NK-92 (cell line): ENCODE data around the gene MGAT3.
"Not testable (repeated sequence)": the region's sequence is repeated elsewhere in the genome, so short reads cannot be mapped to it uniquely, and the experiment has no call there.

Experiments
- DNase-seq: peaks from one replicate; lab custom pipeline; 2025; ENCODE audit not compliant: unreplicated experiment; lab: John Stamatoyannopoulos, UW

Gene MGAT3

DNA sequence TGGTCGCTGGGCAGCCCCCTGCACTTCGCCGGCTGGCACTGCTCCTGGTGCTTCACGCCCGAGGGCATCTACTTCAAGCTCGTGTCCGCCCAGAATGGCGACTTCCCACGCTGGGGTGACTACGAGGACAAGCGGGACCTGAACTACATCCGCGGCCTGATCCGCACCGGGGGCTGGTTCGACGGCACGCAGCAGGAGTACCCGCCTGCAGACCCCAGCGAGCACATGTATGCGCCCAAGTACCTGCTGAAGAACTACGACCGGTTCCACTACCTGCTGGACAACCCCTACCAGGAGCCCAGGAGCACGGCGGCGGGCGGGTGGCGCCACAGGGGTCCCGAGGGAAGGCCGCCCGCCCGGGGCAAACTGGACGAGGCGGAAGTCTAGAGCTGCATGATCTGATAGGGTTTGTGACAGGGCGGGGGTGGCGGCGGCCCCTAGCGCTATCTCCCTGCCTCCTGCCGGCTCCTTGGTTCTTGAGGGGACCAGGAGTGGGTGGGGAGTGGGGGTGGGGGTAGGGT, 31.8 kb downstream of the MGAT3 start:
- no peak for DNase-seq

DNA sequence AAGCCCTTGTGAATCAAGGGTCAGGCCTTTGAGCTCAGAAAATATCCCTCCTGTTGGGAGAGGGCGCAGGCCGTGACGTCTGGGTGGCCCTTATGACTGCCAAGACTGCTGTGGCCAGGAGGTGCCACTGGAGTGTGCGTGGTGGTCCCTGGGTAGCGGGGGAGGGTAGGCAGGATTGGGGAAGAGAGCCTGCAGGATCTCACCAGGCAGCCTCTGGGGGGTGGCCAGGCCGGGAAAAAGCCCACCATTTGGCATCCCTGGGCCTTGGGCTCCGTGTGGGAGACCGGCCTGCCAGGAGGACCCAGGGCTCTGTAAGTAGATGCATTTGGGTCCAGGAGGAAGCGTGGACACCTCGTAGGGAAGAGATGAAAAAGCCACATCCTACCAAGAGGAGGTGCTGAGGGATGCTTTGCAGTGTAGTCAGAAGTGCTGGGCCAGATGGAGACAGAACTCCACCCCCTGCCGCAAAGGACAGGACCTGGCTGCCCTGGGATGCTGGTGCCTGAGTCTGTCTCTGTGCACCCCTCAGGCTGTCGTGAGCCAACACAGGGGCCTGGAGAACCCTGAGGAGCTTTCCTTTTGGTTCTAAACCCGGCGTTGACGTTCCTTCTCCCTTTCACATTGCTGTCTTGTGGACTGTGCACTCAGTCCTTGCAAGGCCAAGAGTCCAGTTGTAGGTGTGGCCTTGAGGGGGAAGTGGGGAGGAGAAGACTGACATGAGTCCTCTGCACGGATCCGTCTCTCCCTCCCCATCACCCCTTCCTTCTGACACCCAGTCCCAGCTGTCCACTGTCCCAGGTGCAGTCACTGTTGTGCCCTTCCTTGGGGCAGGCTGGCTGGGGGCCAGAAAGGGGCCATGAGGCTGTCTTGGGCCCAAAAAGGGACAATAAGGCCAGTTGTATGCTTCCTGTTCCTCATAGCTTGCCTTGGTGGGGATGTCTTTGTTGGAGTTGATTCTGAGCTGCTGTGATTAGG, 32.6 kb downstream of the MGAT3 start:
- no peak for DNase-seq

DNA sequence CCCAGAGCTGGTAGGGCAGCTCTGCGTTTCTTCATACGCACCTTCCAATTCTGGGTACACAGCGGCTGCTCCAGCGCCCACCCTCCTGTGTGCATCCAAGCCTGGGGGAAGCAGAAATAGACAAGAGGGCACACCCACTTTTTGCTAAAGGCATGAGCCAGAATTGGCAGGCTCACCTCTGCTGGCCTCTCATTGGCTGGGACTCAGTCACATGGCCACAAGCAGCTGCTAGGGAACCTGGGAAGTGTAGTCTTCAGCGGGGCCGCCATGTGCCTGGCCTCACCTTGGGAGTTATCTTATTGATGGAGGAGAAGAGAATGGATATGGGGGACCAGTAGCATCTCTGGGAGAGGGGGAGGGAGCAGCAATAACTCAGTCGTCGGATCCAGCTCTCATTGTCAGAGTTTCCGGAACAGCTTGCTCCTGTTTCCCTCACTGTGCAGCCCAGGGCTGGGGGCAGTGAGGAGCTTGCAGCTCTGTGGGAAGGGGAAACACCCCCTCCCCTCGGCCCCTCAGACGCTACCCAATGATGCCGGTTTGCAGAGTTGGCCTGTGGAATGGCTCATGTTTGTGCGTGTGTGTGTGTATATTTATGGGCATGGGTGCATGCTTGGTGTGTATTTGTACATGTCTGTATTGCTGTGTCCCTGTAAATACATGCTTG, 33.5 kb downstream of the MGAT3 start:
- DNase-seq = no peak

DNA sequence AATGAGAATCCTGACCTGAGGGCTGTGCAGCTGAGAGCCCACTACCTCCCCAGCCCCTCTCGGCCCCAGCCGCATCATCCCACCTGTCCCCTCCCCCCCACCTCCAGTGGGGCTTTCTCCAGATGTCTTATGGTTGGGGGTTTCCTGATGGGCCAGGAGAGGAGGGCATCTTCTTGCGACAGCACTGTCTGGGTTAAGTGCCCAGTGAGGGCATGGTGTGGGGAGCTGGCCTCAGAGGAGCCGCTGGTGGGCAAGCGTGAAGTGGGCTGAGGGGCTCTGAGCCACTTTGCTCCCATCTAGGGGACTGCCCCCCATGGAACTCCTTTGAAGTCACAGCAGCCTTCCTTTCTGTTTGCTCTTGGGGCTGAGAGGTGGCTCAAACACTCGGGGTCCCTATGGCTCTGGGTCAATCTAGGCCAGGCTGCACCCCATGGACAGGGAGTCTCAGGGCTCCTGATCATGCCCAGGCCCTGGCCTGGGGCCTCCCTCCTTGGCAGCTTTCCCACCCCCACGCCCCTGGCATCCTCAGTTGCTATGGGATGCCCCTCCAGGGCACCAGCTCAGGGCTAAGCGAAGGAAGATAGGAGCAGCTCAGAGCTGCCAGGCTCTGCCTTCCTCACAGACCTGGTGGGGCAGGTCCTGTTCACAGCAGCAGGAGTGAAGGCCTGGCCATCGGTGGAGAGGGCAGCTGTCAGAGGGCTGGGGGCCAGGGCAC, 34.3 kb downstream of the MGAT3 start:
- DNase-seq = no peak

DNA sequence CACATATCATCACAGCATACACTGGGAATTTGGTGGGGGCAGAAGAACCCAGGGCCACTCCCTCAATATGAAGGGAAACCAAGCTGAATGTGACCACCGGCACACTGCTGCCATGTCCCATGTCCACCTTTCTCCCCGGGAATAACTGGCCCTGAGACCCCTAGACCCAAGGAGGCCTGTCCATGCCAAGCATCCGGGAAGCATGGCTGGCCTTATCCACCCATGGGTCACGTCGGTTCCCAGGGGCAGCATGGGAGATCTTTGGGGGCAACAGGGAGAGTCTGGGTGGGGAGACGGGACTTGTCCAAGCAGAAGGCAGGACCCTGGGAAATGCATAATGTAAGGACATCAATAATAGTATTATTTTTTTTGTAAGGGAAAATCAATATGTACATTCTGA, 34.9 kb downstream of the MGAT3 start:
- no peak for DNase-seq

DNA sequence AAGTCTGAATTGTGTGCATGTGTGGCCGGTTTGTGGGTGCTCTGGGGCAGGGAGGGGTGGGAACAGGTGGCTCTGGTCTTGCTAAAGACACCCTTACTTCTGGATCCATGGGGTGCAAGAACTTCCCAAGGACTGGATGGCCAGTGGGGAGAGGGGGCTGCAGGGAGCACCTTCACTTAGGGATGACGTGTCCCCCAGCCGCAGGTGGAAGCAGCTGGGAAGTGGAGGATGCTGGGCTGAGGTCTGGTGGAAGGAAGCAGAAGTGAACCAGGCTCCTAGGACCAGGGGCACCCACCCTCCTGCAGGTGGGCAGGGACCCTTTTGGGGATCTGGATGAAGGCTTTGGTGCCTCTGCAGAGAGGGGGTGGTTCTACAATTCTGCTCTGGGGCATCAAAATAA, 35.4 kb downstream of the MGAT3 start:
- DNase-seq = no peak

DNA sequence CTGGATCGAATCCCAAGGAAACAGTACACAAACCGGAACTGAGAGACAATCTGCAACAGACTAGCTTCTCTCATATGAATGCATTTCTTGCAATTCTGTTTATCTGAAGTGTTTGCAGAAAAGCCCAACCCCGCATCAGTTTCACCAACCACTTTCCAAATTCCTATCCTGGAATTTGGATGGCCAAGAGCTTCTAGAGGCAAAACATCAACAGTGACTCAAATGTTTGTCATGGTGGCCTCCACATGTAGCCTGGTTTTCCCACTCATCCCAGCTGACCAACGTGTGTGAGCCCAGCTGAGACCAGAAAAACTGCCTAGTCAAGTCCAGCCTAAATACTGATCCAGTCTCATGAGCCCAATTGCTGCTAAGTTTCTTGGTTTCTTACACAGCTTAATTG, 36.9 kb downstream of the MGAT3 start:
- no peak for DNase-seq

DNA sequence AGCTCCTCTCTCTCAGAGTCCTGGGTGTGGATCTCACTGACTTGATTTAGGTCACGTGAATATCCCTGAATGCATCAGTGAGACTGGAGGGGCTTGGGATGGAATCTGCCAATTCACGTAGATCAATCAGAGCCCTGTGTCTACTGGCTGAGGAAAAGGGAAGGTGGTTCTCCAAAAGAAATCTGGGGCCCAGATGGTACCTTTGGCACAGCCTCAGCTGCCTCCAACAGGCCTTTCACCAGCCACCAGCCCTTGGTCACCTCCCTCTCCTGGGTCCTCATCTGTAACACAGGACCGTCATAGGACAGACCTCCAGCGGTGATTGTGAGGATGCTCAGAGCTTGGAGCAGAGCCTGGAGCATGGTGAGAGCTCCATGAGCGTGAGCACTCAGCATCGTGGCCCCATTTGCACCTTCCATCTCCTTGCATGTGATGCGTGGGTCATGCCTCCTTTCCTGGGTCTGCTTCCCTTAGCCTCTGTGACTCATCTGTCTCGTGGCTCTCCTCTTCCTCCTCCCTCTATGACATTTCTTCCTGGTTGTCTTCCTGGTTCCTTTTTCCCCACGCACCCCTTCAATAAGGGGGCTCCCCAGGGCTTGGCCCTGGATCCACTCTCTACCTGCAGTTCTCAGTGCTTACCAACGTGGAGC, 37.8 kb downstream of the MGAT3 start:
- no peak for DNase-seq

DNA sequence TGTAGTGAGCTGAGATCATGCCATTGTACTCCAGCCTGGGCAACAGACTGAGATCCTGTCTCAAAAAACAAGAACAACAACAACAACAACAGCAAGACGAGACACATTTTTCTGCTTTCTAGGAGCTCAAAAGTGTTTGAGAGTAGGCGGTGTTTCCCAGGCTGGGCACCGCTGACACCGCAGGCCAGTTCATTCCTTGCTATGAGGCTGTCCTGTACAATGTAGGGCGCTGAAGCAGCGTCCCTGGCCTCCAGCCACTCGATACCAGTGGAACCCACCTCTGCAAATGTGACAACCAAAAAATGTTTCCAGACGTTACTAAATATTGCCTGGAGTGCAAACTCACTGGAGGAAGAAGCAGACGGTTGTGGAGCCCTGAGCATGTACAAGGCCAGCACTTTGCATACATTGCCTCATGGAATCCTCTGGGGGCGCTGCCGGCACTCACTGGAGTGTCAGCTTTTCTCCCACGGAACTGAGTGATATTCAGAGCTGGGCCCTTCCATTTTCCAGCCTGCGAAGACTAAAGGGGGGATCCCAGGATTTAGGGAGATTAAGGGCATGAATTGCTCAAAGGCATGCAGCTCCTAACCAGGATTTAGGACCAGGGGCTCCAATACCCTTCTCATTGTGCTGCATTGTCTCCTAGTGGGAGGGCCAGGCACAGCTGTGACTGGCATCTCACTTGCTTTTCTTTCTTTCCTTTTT, 39.5 kb downstream of the MGAT3 start:
- DNase-seq = no peak

DNA sequence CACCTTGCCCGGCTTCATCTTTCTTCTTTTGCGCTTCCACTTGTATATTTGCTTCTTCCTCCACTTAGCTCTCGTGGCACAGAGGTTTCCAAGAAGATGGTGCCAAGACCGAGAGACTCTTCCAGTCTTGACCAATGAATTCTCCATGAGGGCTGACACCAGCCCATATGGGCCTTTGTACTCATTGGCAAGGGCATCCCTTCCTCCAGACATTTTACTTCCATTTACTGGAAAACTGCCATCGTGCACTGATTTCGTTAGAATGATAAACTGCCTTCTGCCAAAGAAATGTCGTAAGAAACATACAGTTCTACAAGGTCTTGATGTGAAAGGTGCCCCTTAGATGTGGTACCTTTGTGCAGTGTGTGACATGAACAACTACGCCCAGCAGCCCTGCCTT, 40.6 kb downstream of the MGAT3 start:
- no peak for DNase-seq

DNA sequence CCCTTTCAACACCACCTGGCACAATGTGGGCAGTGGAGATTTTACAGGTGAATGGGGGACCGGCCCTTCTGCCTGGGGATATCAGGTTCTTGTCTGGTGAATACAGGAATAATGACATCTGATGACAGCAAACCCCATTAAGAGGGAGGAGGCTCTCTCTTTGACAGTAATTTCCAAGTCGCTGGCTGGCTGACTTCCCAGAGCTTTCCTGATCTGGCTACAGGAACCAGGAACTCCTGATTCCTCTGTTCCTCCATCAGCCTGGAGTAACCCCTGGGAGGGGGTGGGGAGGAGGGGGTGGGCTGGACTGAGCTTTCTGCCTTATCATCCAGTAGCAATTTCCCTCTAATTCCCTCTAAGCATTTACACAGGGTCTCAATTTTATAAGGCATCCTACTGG, 41.6 kb downstream of the MGAT3 start:
- DNase-seq = no peak

DNA sequence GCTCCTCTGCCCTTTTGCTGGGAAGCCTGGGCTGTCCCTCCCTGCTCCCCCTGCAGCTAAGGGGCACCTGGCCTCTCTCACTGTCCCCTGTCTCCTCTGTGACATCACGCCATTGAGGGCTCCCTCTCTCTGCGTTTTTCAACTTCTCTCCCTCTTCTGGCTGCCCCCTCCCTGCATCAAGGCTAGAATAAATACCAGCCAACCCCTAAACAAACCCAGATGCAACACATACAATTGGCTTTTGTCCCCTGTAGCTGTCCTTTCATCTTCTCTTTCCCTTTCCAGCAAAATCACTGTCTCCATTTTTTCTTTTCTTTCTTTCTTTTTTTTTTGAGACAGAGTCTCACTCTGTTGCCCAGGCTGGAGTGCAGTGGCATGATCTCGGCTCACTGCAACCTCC, 42.0 kb downstream of the MGAT3 start:
- no peak for DNase-seq

DNA sequence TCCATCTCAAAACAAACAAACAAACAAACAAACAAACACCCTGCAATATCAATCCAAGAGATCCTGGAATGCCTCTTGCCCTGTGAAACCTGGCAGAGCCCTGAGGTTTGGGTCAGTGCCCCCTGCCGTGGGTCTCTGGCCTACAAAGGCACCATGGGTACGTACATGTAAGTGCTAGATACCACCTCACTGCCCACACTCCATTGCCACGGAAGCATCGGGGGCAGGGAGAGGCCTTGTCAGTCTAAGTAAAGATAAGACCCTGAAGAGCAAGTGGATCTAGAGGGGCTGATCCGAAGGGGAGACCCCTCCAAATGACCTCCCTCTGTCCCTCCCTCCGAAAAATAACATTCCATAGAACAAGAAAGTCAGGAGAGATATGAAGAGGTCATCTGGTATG, 43.3 kb downstream of the MGAT3 start:
- no peak for DNase-seq

DNA sequence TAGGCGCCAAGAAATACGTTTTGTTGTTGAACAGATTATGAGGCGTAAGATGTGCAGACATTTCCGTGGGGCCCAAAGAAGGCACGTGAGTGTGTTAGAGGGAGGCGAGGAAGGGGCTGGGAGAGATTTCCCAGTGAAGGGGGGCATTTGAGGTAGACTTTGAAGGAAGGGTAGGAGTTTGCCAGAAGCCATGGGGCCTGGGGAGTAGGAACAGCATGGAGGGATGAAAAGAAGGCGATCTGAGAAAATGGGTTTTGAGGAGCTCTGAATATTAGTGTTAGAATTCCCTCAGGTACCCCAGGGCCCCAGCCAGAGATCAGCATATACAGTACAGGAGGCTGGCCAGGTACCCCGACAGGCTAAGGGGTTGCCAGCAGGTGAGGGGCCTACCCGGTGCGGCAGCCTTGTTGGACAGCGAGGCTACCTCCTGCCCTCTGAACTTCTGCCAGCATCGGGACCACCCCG, 44.9 kb downstream of the MGAT3 start:
- DNase-seq = no peak

DNA sequence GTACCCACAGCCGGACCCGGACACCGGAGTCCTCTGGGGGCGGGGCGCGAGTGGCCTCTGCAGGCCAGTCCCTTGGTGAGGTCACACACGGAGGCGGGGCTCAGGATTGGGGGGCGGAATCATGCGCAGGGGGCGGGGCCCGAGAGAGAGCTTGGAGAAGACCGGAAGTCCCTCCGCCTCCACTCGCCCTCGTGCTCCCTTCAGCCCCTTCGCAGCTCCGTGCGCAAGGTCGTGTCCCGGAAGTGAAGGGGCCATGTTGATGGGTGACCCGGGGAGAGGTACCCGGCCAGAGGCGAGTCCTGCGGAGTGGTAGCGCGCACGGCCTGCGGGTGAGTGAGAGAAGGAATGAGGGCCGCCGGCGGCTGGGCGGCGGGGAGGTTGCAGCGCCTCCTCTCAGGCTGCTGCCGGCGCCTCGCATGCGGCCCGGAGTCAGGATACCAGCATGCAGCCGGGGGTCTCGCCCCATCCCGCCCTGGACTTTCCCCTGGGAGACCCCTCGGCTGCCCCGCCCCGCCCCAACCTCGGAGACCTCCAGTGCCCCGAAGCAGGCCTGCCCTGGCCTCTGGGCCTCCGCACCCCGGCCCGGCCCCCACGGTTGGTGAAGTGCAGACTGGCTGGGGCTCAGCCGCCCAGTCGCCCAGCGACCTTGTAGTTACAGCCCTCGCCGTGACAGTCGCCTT, 45.4 kb downstream of the MGAT3 start, which contains the start of gene MIEF1:
Gene MIEF1, plus strand, starts transcription at position 182 of the 680 bp plus-strand sequence. CDS start 9,005 bp downstream, outside the sequence.
- peak; percentile 37 for DNase-seq

DNA sequence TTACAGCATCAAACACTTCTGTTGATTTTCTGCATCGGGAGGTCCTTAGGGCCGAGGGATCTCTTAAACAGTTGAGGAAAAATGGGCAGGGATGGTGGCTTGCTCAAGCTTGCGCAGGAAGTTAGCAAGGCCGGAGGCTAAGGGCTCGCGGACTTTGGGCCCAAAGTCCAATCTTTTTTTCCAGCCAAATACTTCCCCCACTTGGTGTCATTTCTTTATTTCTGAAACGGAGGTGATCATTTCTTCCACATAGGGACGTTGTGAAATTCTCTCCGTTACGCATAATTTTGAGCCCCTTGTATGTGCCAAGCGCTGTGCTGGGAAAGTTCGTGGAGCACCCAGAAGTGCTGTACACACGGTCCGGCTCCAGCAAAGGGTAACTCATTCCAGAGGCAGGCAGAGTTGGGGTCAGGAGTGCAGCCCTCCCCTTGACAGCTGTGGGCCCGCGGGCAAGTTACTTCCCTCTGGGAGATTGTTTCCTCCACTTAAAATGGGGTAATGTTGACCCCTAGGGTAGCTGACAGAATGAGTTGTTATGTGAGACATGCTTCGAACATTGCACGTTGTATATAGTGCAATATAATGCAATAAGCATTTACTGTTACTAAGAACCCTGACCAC, 46.1 kb downstream of the MGAT3 start:
- DNase-seq = no peak

DNA sequence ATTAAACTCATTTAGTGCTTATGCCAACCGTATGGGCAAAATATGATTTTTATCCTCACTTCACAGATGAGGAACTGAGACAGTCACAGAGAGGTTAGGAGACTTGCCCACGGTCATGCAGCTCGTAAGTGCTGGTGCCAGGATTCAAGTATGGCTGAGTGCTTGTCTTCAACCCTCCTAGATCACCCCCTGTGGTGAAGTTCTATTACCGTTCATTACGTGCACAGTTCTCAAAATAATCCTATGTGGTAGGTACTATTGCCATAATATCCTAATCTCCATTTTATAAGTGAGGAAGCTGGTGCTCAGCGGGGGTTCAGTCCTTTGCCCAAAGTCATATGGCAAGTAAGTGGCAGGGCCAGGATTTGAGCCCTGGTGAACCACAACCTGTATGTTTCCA, 46.8 kb downstream of the MGAT3 start:
- no peak for DNase-seq

DNA sequence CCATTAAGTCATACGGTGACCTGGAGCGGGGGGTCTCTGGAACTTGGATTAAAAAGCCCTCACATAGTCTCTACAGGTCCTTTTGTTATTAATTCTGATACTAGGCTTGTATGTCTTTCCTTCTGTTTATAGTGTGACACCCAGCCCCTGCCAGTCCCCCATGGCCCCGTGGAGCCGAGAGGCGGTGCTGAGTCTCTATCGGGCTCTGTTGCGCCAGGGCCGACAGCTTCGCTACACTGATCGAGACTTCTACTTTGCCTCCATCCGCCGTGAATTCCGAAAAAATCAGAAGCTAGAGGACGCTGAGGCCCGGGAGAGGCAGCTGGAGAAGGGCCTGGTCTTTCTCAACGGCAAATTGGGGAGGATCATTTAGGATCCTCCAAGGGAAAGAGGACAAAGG, 47.3 kb downstream of the MGAT3 start:
- no peak for DNase-seq

DNA sequence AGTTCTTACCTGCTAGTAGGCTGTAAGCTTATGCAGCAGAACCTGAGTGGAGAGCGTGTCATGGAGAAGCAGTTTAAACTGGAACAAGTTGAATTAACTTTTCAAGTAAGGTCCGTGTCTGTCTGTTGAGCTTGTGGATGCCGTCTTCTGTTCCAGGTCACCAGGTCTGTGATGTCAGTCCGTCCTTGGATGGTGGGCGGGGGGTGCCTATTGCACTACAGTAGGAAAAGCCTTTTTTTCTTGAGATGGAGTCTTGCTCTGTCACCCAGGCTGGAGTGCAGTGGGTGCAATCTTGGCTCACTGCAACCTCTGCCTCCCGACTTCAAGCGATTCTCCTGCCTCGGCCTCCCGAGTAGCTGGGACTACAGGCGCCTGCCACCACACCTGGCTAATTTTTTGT, 50.2 kb downstream of the MGAT3 start:
- DNase-seq = not testable (repeated sequence)
